ENCODE measurements around the gene ROCK2.

ROCK2 gene

DNA sequence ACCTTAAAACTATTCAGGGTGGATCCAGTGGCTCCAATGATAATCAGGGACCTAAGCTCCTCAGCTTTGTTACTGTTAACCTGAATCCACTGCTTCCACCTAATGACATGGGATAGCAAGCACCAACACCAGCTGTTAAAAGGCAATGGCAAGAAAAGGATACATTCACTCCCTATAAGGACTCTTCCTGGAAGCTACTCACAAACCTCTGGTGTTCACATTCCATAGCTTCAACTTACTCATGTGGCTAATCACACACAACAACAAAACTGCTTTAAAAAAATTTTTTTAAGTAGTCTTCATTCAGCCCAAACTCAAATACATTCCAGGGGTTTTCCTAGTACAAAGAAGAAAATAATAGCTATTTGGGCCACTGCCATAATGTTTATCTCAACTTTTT lies 24.5 kb downstream of the ROCK2 start:
- no peak for TF ChIP-seq GATA2 (IDR thresholded peaks at IDR 0.05; ENCODE audit: low read depth, low read length)
- no peak for TF ChIP-seq GATA3 (IDR thresholded peaks at IDR 0.05; ENCODE audit: low read depth, low read length)

DNA sequence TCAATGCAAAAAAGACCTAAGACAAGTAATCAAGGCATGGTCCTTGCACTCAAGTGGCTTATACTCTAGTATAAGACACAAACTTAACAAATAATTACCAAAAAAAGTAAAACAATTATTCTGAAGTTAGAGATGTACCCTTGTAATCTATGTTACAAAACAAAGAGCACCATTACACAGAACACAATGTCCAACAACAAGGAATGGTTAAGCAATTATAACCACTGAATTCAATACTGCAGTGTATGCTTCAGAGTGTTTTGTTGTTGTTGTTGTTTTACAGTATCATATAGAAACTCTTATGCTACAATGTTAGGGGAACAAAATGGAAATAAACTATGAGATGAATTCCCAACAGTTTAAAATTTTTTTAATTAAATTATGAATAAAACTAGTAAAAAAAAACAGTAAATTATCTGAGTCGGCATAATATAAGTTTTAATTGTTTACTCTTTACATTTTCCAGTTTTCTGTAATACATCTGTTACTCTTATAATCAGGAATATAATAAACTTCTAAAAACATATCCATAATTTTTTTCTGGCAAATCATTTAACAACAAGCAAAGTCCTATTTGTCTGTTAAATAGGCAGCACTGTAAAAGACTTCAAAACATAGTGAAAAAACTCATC lies 29.2 kb downstream of the ROCK2 start:
- no peak for TF ChIP-seq GATA3 (IDR thresholded peaks at IDR 0.05; ENCODE audit: low read depth, low read length)
- no peak for TF ChIP-seq GATA2 (IDR thresholded peaks at IDR 0.05; ENCODE audit: low read depth, low read length)

DNA sequence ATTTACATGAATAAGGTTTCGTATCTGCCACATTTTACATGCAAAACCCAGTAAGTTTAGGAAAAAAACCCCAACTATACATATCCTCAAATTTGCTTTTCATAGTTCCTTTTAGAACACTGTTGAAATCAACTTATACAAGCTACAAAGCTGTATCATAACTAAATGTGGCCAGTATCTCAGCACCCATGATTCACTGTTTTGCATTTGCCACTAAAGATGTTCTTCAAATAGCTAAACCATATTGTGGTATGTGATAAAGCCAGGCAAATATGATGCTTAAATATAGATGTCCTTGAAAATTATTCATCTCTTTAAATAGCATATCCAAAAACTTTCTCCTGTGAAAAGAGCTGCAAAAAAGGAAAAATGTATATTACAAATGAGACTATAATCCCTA lies 29.9 kb downstream of the ROCK2 start:
- TF ChIP-seq GATA3 (IDR thresholded peaks at IDR 0.05; ENCODE audit: low read depth, low read length), result no peak
- no peak for TF ChIP-seq GATA2 (IDR thresholded peaks at IDR 0.05; ENCODE audit: low read depth, low read length)

DNA sequence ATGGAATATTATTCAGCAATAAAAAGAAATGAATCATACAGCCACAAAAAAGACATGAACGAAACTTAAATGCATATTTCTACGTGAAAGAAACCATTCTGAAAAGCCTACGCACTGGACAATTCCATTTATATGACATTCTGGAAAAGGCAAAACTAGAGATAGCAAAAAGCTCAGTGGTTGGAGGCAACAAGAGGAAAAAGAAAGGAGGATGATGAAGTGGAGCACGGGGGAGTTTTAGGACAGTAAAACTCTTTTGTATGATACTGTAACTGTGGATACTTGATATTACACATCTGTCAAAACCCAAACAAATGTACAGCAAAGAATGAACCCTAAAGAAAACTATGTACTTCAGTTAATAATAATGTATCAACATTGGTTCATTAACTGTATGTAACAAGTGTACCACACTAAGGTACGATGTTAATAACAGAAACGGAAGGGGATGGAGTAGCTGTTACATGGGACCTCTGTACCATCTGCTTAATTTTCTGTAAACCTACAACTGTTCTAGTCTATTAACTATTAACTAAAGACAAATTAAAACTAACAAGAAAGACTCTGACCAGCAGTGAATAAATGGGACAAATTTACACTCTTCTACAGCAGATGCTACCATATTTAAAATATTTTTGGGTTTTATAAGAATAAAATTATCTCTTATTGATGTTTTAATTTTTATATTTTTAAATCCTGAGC lies 31.5 kb downstream of the ROCK2 start:
- TF ChIP-seq GATA2 (IDR thresholded peaks at IDR 0.05; ENCODE audit: low read depth, low read length) (no peak), GATA3 (IDR thresholded peaks at IDR 0.05; ENCODE audit: low read depth, low read length) (no peak)

DNA sequence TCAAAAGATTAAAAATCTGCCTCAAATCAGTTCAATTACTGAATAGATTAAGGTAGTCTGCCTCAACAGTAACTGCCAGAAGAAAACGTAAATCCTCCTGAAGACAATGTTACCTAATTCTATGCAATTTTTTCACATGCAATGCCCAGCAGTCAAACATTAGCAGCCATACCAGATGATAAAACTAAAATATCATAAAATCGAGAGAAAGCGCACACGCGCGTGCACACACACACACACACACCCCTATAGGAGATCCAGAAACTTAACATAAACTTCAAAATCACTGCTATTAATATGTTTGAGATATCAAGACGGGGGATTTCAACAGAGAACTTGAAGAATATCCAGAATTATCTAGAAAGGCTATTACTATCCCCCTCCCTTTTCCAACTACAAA lies 32.9 kb downstream of the ROCK2 start:
- no peak for TF ChIP-seq GATA3 (IDR thresholded peaks at IDR 0.05; ENCODE audit: low read depth, low read length)

DNA sequence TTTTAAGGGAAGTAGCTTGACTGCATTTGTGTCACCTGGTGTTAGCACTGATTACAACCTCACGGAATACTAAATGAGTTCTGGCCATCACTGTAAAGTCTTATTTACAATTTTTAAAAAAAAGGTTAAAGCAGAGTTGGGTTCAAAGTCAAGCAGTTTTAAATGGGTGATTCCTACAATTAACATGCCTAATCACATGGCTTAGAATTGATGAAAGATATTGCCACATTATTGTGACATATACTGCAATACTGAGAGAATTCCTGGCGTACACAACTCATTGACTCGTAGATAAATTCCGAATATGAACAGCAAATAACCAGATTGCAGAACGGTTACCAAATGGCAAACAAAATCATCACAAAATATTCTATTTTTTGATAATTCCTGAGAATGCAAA lies 34.2 kb downstream of the ROCK2 start:
- TF ChIP-seq GATA2 (IDR thresholded peaks at IDR 0.05; ENCODE audit: low read depth, low read length) (no peak), GATA3 (IDR thresholded peaks at IDR 0.05; ENCODE audit: low read depth, low read length) (no peak)

DNA sequence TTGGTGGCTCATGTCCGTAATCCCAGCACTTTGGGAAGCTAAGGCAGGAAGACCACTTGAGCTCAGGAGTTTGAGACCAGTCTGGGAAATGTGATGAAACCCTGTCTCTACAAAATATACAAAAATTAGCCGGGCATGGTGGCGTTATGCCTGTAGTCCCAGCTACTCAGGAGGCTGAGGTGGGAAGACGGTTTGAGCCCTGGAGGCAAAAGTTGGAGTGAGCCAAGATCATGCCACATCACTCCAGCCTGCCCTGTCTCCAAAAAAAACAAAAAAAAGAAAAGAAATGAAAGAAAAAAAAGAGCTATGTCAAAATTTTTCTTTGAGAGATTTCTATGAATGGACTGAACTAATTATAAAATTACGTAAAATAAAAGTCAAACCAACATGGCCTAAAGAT lies 34.7 kb downstream of the ROCK2 start:
- TF ChIP-seq GATA3 (IDR thresholded peaks at IDR 0.05; ENCODE audit: low read depth, low read length) (no peak), GATA2 (IDR thresholded peaks at IDR 0.05; ENCODE audit: low read depth, low read length) (no peak)

DNA sequence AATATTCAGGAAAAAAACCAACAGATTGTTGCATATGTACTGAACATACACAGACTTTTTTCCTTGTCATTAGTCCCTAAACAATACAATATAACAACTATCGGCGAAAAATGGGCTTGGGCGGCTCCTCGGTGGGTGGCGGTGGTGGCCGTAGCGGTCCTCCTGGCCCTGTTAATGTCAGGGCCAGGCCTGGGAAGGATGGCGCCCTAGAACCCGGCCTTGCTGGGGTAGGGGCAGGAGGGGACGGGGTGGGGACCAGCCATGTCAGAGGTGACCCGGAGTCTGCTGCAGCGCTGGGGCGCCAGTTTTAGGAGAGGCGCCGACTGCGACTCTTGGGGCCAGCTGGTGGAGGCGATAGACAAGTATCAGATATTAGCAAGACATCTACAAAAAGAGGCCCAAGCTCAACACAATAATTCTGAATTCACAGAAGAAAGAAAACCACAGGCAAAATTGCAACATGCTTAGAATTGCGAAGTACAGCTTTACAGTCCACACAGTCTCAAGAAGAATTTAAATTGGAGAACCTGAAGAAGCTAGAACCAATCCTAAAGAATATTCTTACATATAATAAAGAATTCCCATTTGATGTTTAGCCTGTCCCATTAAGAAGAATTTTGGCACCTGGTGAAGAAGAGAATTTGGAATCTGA lies 36.5 kb downstream of the ROCK2 start:
- TF ChIP-seq GATA3 (IDR thresholded peaks at IDR 0.05; ENCODE audit: low read depth, low read length), result no peak
- TF ChIP-seq GATA2 (IDR thresholded peaks at IDR 0.05; ENCODE audit: low read depth, low read length), result no peak

DNA sequence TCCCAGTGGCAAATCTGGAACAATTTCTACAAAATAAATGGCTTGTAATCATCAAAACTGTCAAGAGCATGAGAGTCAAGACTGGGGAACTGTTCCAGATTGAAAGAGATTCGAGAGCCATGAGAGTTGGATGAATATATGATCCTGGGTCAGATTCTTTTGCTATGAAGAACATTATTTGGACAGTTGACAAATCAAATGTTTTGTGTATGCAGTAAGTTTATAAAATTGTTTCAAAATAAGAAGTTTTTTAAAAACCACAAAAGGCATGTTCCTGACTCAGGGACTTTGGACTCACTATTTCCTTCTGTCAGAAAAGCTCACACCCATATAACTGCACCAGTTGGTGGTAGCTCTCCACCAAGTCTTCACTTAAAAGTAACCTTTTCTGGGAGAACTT lies 38.5 kb downstream of the ROCK2 start:
- TF ChIP-seq GATA2 (IDR thresholded peaks at IDR 0.05; ENCODE audit: low read depth, low read length) (no peak), GATA3 (IDR thresholded peaks at IDR 0.05; ENCODE audit: low read depth, low read length) (no peak)

DNA sequence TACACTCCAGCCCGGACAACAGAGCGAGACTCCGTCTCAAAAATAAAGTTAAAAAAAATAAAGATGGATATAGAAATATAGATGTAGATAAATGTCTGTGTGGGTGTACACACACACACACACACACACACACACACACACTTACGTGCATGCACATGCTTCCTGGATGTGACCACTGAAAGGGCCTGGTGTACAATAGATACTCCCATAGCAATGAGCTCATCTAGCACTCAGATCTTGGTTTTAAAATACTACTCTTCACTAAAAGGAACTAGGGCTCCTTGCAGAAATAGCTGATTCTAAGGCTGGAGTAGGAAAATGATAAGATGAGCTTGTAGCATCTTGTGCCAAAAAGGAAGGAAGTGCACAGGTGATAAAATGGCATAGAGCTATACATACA lies 39.1 kb downstream of the ROCK2 start:
- TF ChIP-seq GATA3 (IDR thresholded peaks at IDR 0.05; ENCODE audit: low read depth, low read length) (no peak), GATA2 (IDR thresholded peaks at IDR 0.05; ENCODE audit: low read depth, low read length) (no peak)

DNA sequence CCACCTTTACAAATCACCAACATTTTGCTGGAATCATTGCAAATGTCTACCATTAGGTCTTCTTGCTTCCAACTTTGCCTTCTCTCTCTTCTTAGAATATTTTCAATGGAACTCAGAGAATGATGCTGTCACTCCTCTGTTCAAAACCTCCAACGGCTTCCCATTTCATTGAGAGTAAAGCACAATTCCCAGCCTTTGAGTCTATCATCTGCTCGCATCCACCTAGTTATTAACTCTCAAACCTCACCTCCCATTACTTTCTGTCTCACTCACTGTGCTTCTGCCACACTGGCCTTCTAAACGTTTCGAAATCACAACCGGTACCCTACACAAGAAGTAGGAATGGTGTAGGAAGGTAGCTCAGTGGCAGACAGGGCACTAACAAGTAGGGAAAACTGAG lies 40.0 kb downstream of the ROCK2 start:
- TF ChIP-seq GATA2 (IDR thresholded peaks at IDR 0.05; ENCODE audit: low read depth, low read length) (no peak), GATA3 (IDR thresholded peaks at IDR 0.05; ENCODE audit: low read depth, low read length) (no peak)

DNA sequence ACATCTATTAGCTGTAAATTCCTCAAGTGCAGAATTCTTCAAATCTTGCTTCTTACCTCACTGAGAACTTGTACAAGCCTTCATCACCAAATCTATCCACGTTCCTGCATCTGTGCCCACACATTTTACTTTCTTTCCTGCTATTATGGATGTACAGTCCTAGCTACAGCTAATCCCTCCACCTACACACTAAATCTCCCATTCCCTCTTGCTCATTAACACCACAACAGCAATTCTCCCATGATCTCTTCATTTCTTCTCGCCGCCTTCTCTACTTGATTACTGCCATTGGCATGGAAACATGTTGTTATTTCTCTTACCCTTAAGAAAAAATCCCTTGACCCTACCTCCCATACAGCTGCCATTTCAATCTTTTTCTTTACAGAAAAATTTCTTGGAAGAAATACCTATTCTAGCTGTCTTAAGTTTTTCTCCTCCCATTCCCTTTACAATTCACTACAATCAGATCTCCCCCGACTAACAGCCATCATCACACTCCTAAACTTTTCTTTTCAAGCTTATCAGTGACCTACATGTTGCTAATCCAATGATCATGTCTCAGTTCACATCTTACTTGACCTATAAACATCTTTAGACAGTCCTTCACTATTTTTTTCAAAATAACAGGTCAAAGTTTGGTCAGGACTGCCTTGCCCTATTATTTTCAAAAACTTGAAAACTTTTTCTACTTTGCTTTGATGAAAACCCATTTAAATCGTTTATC lies 41.0 kb downstream of the ROCK2 start:
- TF ChIP-seq GATA3 (IDR thresholded peaks at IDR 0.05; ENCODE audit: low read depth, low read length), result no peak
- no peak for TF ChIP-seq GATA2 (IDR thresholded peaks at IDR 0.05; ENCODE audit: low read depth, low read length)

DNA sequence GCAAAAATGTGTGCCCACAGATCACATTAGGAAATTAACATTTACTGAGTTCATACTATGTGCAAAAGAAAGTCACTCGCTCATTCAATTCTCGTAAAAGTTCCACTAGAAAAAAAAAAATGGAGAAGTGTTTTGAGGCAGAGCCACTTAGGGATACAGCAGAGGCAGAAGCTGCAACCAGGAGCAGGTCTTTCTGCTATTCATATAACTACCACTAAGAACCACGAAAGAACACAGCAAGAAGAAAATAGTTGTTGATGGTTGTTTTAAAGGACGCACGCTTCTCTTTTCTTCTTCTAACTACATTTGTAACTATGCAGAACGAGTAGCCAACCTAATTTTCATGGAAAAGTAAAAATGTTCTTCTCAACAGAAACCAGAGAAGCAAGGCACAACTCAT lies 45.0 kb downstream of the ROCK2 start:
- TF ChIP-seq GATA2 (IDR thresholded peaks at IDR 0.05; ENCODE audit: low read depth, low read length) (no peak), GATA3 (IDR thresholded peaks at IDR 0.05; ENCODE audit: low read depth, low read length) (no peak)

DNA sequence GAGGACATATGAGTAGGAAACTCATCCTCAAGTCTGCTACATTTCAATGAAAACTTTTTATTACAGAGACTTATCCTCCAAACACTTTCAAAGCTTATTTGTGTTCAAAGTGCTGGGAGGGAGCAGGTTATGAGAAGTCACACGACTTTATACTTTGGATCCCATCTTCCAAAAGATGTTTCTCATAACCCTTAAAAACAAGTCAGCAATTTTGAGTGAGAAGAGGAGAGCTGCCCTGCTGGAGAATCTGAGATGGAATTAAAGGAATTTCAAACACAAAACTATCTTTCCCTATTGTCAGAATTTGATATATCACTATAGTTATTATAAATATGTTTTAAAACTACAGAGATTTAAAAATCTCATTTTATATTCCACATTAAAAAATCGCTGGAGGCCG lies 45.8 kb downstream of the ROCK2 start:
- no peak for TF ChIP-seq GATA3 (IDR thresholded peaks at IDR 0.05; ENCODE audit: low read depth, low read length)
- TF ChIP-seq GATA2 (IDR thresholded peaks at IDR 0.05; ENCODE audit: low read depth, low read length), result no peak
